H1 (cell line): Measurements from ENCODE around the gene LAMC3. TPM values are rescaled to one million over a fixed set of nuclear protein-coding genes. Genes with fewer than 3 reads are reported as not detected.

Source experiments
- CTCF ChIA-PET: fragments of 300-600 bp; sonication (Branson Sonifier 250); formaldehyde crosslinking; loops from one replicate; lab custom pipeline; 2021; ENCODE audit not compliant: partially characterized antibody; lab: Charles Lee
- POLR2A ChIA-PET: fragments of 300-600 bp; sonication (Branson Sonifier 250); formaldehyde crosslinking; loops from one replicate; lab custom pipeline; 2021; ENCODE audit warnings: inconsistent platforms; ENCODE audit not compliant: partially characterized antibody; lab: Charles Lee
- DNase-seq, 2 experiments: peaks; one replicate each; pipeline versions ENCODE4 v3.0.0 to v3.0.0-alpha.2; 2010 to 2022; ENCODE audit warnings: low spot score in 2 of 2, low read depth in 1 of 2, mixed read lengths in 1 of 2
- FAIRE-seq: peaks from 2 replicates; lab custom pipeline; 2011; peaks lifted over from hg19 to GRCh38; lab: Jason Lieb, UNC
- H2AFZ ChIP-seq: 2 replicates; pipeline ENCODE4 v1.8.1; 2012; ENCODE audit warnings: low read length, inconsistent platforms
- H2AK5ac ChIP-seq: 2 replicates; pipeline ENCODE4 v1.6.1; 2013; ENCODE audit warnings: low read depth, low read length
- H2BK120ac ChIP-seq: replicated peaks from 2 replicates; pipeline ENCODE3; 2013; ENCODE audit warnings: low read depth, low read length, inconsistent platforms
- H2BK12ac ChIP-seq: 2 replicates; pipeline ENCODE4 v1.6.1; 2013; ENCODE audit warnings: low read depth, low read length
- H2BK15ac ChIP-seq: 2 replicates; pipeline ENCODE4 v1.6.1; 2013; ENCODE audit warnings: low read length
- H2BK20ac ChIP-seq: 2 replicates; pipeline ENCODE4 v1.6.1; 2013; ENCODE audit warnings: low read length
- H2BK5ac ChIP-seq: 2 replicates; pipeline ENCODE4 v1.6.1; 2013; ENCODE audit warnings: low read depth, low read length
- H3K14ac ChIP-seq: 2 replicates; pipeline ENCODE4 v1.6.1; 2013; ENCODE audit warnings: inconsistent platforms; ENCODE audit not compliant: insufficient read length
- H3K18ac ChIP-seq: 2 replicates; pipeline ENCODE4 v1.6.1; 2013; ENCODE audit warnings: low read length; ENCODE audit errors: extremely low read depth
- H3K23ac ChIP-seq: 2 replicates; pipeline ENCODE4 v1.6.1; 2013; ENCODE audit warnings: inconsistent platforms; ENCODE audit not compliant: insufficient read length
- H3K23me2 ChIP-seq: 2 replicates; pipeline ENCODE4 v1.6.1; 2013; ENCODE audit warnings: low read depth, low read length
- H3K27ac ChIP-seq: 2 replicates; pipeline ENCODE4 v1.6.1; 2011; ENCODE audit warnings: low read depth, low read length, inconsistent platforms
- H3K27me3 ChIP-seq, 4 experiments: replicated peaks in 1 of 4; 1 replicate in 1 of 4; 2 replicates in 3 of 4; pipeline versions ENCODE4 v1.6.1 to v1.8.1; 2011 to 2013; ENCODE audit warnings: low read length in 3 of 4, mild to moderate bottlenecking in 3 of 4, inconsistent platforms in 2 of 4, mixed read lengths in 2 of 4, moderate library complexity in 1 of 4; ENCODE audit not compliant: control insufficient read depth in 3 of 4, insufficient read depth in 3 of 4; ENCODE audit errors: extremely low read depth in 1 of 4
- H3K36me3 ChIP-seq, 4 experiments: 2 replicates each; pipeline versions ENCODE4 v1.6.1 to v1.8.1; 2011 to 2013; ENCODE audit warnings: mild to moderate bottlenecking in 4 of 4, low read length in 3 of 4, moderate library complexity in 2 of 4, control low read depth in 1 of 4, inconsistent platforms in 1 of 4; ENCODE audit not compliant: insufficient read depth in 4 of 4, control insufficient read depth in 2 of 4
- H3K4ac ChIP-seq: replicated peaks from 2 replicates; pipeline ENCODE3; 2013; ENCODE audit warnings: low read length, low read depth, mixed read lengths, inconsistent platforms; ENCODE audit not compliant: insufficient read length
- H3K4me1 ChIP-seq, 4 experiments: replicated peaks in 1 of 4; 1 replicate in 1 of 4; 2 replicates in 3 of 4; pipeline versions ENCODE4 v1.6.1 to v1.8.1; 2011 to 2013; ENCODE audit warnings: low read length in 3 of 4, inconsistent platforms in 2 of 4, mixed read lengths in 1 of 4; ENCODE audit not compliant: insufficient read depth in 4 of 4, control insufficient read depth in 3 of 4
- H3K4me2 ChIP-seq, 2 experiments: 2 replicates each; pipeline versions ENCODE4 v1.6.1 to v1.8.1; 2011 to 2013; ENCODE audit warnings: low read depth in 2 of 2, low read length in 2 of 2, control low read depth in 1 of 2, inconsistent platforms in 1 of 2, mild to moderate bottlenecking in 1 of 2; ENCODE audit not compliant: insufficient read depth in 1 of 2
- H3K4me3 ChIP-seq, 4 experiments: fragments of 200-600, 300-600 bp in 1 of 4; sonication (generic), shearing (Covaris generic), sonication (Bioruptor Twin) in 1 of 4; 2 replicates each; pipeline versions ENCODE4 v1.5.1 to v1.8.1; 2011 to 2016; ENCODE audit warnings: low read length in 4 of 4, low read depth in 3 of 4, control low read depth in 2 of 4, inconsistent platforms in 2 of 4, mild to moderate bottlenecking in 2 of 4, mixed read lengths in 1 of 4, moderate library complexity in 1 of 4; ENCODE audit not compliant: insufficient read depth in 2 of 4; ENCODE audit errors: extremely low read depth in 1 of 4
- H3K56ac ChIP-seq: replicated peaks from 2 replicates; pipeline ENCODE3; 2013; ENCODE audit warnings: low read depth, mild to moderate bottlenecking, mixed read lengths, low read length, inconsistent platforms; ENCODE audit not compliant: insufficient read length
- H3K79me1 ChIP-seq: 2 replicates; pipeline ENCODE4 v1.6.1; 2013; ENCODE audit warnings: low read depth, low read length, control low read depth
- H3K79me2 ChIP-seq, 2 experiments: 2 replicates each; pipeline versions ENCODE4 v1.6.1 to v1.8.1; 2012 to 2013; ENCODE audit warnings: low read length in 2 of 2, mild to moderate bottlenecking in 2 of 2, inconsistent platforms in 1 of 2; ENCODE audit not compliant: insufficient read depth in 2 of 2, control insufficient read depth in 1 of 2
- H3K9ac ChIP-seq, 4 experiments: replicated peaks in 1 of 4; 1 replicate in 1 of 4; 2 replicates in 3 of 4; pipeline versions ENCODE4 v1.6.1 to v1.8.1; 2011 to 2013; ENCODE audit warnings: low read depth in 3 of 4, low read length in 3 of 4, control low read depth in 2 of 4, mild to moderate bottlenecking in 2 of 4, moderate library complexity in 2 of 4, inconsistent platforms in 1 of 4; ENCODE audit errors: extremely low read depth in 1 of 4
- H3K9me3 ChIP-seq, 2 experiments: 2 replicates each; pipeline versions ENCODE4 v1.6.1 to v1.8.1; 2012 to 2013; ENCODE audit warnings: mild to moderate bottlenecking in 2 of 2, moderate library complexity in 2 of 2, control low read depth in 1 of 2, inconsistent platforms in 1 of 2, low read depth in 1 of 2, low read length in 1 of 2, mixed read lengths in 1 of 2; ENCODE audit not compliant: insufficient read depth in 2 of 2
- H4K20me1 ChIP-seq, 2 experiments: replicated peaks in 1 of 2; 2 replicates each; pipeline versions ENCODE3 to v1.8.1; 2011 to 2013; ENCODE audit warnings: inconsistent platforms in 2 of 2, low read length in 2 of 2, mild to moderate bottlenecking in 1 of 2; ENCODE audit not compliant: insufficient read depth in 2 of 2, control insufficient read depth in 1 of 2
- H4K5ac ChIP-seq: 2 replicates; pipeline ENCODE4 v1.6.1; 2013; ENCODE audit warnings: low read length, low read depth, mixed read lengths, inconsistent platforms; ENCODE audit not compliant: insufficient read length
- H4K8ac ChIP-seq: 2 replicates; pipeline ENCODE4 v1.8.0; 2013; ENCODE audit warnings: mild to moderate bottlenecking, moderate library complexity, low read length, inconsistent platforms; ENCODE audit not compliant: insufficient read depth; ENCODE audit errors: extremely low read depth
- H4K91ac ChIP-seq: replicated peaks from 2 replicates; pipeline ENCODE3; 2013; ENCODE audit warnings: low read length, mixed read lengths, inconsistent platforms; ENCODE audit not compliant: insufficient read length
- CBX5 ChIP-seq: fragments of 300-800, 300-1000 bp; sonication (generic); IDR thresholded peaks from 2 replicates; pipeline ENCODE4 v1.7.1; 2016; ENCODE audit warnings: antibody characterized with exemption, low read length, low read depth
- CREB1 ChIP-seq: IDR thresholded peaks from 2 replicates; pipeline ENCODE4 v1.6.1; 2012; ENCODE audit warnings: inconsistent platforms
- FOSL1 ChIP-seq: IDR thresholded peaks from 2 replicates; pipeline ENCODE4 v1.6.1; 2011; ENCODE audit warnings: mild to moderate bottlenecking, low read depth, low read length, moderate library complexity; ENCODE audit not compliant: insufficient read depth
- KDM4A ChIP-seq: IDR thresholded peaks from one replicate; pipeline ENCODE4 v1.7.1; 2012; ENCODE audit warnings: low read depth, mild to moderate bottlenecking, moderate library complexity, low read length, inconsistent platforms; ENCODE audit not compliant: severe bottlenecking
- KDM5A ChIP-seq: fragments of 200-600 bp; IDR thresholded peaks from 2 replicates; pipeline ENCODE4 v1.7.1; 2012; ENCODE audit warnings: mild to moderate bottlenecking, low read length, inconsistent platforms, mixed read lengths
- SAP30 ChIP-seq: fragments of 300-600 bp; sonication (generic); IDR thresholded peaks from 2 replicates; pipeline ENCODE4 v1.7.1; 2012; ENCODE audit warnings: low read length, moderate library complexity, mild to moderate bottlenecking, inconsistent platforms; ENCODE audit not compliant: insufficient read depth, insufficient replicate concordance
- SP2 ChIP-seq: IDR thresholded peaks from 2 replicates; pipeline ENCODE4 v1.6.1; 2012; ENCODE audit warnings: mild to moderate bottlenecking, low read length, inconsistent platforms
- WGBS, 2 experiments: shearing (Covaris generic) in 1 of 2; methylation state at CpG; one replicate each; pipeline versions ENCODE4 v1.1.6 to v1.1.7; 2013 to 2015; ENCODE audit warnings: low lambda C conversion rate in 2 of 2, mixed read lengths in 2 of 2, inconsistent platforms in 1 of 2, low coverage in 1 of 2, missing lambda C conversion rate in 1 of 2; ENCODE audit not compliant: insufficient replicate concordance in 2 of 2, insufficient coverage in 1 of 2, insufficient read length in 1 of 2; ENCODE audit errors: extremely low coverage in 1 of 2, missing lambda C conversion rate in 1 of 2; 5-methylcytosine and 5-hydroxymethylcytosine counted together
- polyA plus RNA-seq, 7 experiments: library from polyadenylated mRNA; depleted of rRNA in 3 of 7; stranded (reverse) in 5 of 7; unstranded in 2 of 7; fragments of >200 nt in 5 of 7; fragments of 200-250 nt in 2 of 7; gene quantifications; 1 replicate in 5 of 7; 2 replicates in 1 of 7; 4 replicates in 1 of 7; pipeline versions ENCODE4 v1.2.1 to v1.2.3, GENCODE V29; 2011 to 2013; ENCODE audit warnings: missing spikeins in 2 of 7, mixed read lengths in 2 of 7
- total RNA-seq: library from RNA; stranded (reverse); fragmentation: NEBNext Ultra II Directional; extraction: Animal tissue kit (Norgen Biotek cat#: 25700); gene quantifications from 2 replicates; pipeline ENCODE4 v1.2.1, GENCODE V29; 2021

The LAMC3 gene
- total and polyA plus RNA-seq, 2 of the 8 experiments (the other 6 are each of a cell fraction or from before 2014, with no cell fraction given), result 9.3 to 12.3 TPM

- Histone ChIP-seq H2BK12ac (no peak overlapping the region), H2BK5ac (no peak overlapping the region), H3K79me2 (no peaks in the 10 kb centered on the region), H3K27ac (no peak overlapping the region), H3K23ac (no peak overlapping the region), H3K4me3 (no peak overlapping the region), H4K5ac (no peak overlapping the region), H4K91ac (no peak overlapping the region), H3K4me2 (no peak overlapping the region), H3K9me3 (no peaks in the 10 kb centered on the region), H3K56ac (no peak overlapping the region), H2AFZ (no peak overlapping the region), H3K79me1 (no peaks in the 10 kb centered on the region), H3K27me3 (no peaks in the 10 kb centered on the region), H2BK15ac (no peak overlapping the region), H2BK120ac (no peak overlapping the region), H2AK5ac (no peak overlapping the region), H3K14ac (no peak overlapping the region), H2BK20ac (no peak overlapping the region; the same call in 1 of the 2 replicates), H3K36me3 (no peaks in the 10 kb centered on the region), H4K8ac (no peak overlapping the region), H3K4me1 (peaks cover 3 to 15% (median 9%) of the 10 kb centered on the region in 4 experiments; a peak in 5 of 7 replicates), H3K23me2 (no peaks in the 10 kb centered on the region), H4K20me1 (peaks cover 0 to 2% of the 10 kb centered on the region in 2 experiments), H3K18ac (no peak overlapping the region), H3K4ac (no peak overlapping the region), H3K9ac (no peak overlapping the region)
- WGBS, 2 experiments, result 87% methylated on average over 9 of the region's 9 CpGs; no CpG with 5 or more reads in 1 of the 2 experiments
- FAIRE-seq (no peak), DNase-seq (no peak)
- TF ChIP-seq CBX5 (no peak), FOSL1 (no peak), CREB1 (no peak), SAP30 (no peak), SP2 (no peak), KDM4A (no peak), KDM5A (no peak)
- ChIA-PET POLR2A (no interaction called here), CTCF (interaction anchor here (0.6 kb wide), 1 partner anchor 247 kb away, joined by 3 read pairs; no protein-coding TSS in a partner anchor)
Measured at GRCh38 chr9:130988905-130989304, 20.1 kb upstream of the LAMC3 start.
